Activated T-helper 1 cell treated with Interleukin-2 at 50 U/mL for 16 hours (primary cell): ENCODE measurements around the gene FRZB.
"Not testable (repeated sequence)": the region's sequence is repeated elsewhere in the genome, so short reads cannot be mapped to it uniquely, and the experiment has no call there.

Experiments
- DNase-seq: peaks from one replicate; pipeline ENCODE4 v3.0.0-alpha.2; 2020; ENCODE audit warnings: low read depth

The FRZB gene, protein sequence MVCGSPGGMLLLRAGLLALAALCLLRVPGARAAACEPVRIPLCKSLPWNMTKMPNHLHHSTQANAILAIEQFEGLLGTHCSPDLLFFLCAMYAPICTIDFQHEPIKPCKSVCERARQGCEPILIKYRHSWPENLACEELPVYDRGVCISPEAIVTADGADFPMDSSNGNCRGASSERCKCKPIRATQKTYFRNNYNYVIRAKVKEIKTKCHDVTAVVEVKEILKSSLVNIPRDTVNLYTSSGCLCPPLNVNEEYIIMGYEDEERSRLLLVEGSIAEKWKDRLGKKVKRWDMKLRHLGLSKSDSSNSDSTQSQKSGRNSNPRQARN

DNA sequence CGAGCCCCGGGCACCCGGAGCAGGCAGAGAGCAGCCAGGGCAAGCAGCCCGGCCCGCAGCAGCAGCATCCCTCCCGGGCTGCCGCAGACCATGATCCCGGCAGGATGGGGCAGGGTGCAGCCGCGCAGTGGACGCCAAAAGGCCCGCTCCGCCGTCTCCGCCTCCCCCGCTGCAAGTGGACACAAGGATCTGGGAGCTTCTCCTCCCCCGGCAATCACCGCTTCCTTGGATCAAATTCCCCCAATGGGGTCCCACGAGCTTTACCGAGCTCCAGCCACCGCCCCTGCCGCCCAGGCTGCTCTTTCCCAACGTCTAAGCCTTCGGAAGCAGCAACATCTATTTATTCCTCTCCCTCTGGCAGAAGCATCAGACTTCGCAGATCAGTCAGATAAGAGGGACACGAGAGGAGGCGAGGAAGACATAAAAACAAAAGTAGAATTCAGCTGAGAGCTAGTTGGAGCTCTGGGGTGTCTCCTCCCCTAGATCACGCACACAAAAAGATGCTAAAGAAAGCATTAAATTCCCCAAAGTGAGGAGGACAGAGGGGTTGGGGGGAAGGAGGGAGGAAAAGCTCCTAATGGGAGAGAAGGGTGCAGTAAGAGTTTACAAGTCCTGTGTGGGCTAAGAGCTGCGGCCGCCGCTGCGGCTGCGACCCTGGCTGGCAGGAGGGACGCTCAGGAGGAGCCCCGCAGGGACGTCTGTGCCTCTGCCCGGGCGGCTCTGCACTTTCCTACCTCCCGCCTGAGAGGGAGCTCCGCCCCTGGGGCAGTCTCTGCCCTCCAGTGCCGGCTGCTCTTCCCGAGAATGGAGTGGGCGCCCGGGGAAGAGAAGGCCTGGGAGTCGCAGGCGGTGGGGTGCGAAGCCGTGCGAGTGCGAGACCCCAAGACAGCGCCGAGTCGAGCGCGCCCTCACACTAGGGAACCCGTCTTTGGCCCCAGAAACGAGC is at the start of gene FRZB:
FRZB (minus strand) TSS at position 177 of the 946 bp plus-strand sequence; CDS start at position 92, 85 bp downstream.
- DNase-seq = no peak

DNA sequence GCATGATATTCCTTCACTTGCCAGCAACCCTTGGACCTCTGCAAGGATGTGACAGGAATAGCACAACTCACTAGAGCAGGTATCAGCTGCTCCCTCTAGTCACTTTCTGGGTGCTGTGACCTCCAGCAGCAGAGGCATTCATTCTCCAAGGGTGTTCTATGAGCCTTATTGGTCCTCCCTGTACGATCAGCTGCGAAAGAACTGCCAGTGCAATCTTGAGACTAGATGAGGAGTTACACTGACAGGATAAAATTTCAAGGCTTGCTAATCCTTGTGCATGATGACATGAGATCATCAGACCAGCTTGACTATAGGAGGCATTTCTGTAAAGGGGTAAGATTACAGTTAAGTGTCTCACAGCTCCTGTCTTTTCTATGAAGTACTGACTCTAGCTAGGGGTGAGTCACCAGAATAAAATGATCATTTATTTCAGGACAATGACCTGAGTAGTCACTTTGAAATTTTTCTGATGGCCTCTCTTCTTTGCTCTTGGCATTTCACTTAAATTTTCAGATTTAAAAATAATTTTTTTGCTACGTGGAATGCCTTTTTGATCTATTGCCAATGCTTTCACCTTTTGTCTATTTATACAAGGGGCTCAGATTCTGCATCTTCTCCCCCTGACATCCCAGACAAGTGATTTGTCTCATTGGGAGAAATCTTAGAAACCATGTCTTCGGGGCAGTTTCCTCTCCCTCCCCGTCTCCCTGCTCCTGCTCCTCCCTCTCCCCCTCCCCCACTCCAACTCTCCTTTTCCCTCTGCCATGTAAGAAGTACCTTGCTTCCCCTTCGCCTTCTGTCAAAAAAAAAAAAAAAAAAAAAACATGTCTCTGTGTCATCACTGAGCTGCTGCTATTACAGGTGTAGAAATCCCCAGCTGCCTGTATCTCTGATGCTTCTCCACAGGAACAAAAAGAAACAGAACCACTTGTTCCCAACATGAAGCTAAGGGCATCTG is 49.2 kb upstream of the FRZB start:
- DNase-seq = no peak

DNA sequence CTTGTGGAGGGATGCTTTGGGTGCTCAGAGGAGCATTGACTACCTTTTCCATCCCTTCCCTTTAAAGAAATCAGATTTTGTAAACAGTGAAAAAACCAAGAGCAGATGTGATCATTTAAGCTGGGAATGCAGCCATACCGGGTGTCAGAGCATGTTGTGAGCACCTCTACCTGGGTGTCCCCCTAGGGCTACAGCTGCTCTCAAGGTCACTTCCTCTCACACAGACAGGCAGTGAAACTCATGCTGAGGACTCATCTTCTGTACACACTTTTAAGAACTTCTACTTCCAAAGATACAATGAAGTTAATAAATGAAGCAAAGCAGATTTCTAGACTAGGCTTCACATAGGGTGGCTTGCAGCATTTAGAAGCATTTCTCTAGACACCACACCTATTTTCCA is 48.4 kb upstream of the FRZB start:
- no peak for DNase-seq

DNA sequence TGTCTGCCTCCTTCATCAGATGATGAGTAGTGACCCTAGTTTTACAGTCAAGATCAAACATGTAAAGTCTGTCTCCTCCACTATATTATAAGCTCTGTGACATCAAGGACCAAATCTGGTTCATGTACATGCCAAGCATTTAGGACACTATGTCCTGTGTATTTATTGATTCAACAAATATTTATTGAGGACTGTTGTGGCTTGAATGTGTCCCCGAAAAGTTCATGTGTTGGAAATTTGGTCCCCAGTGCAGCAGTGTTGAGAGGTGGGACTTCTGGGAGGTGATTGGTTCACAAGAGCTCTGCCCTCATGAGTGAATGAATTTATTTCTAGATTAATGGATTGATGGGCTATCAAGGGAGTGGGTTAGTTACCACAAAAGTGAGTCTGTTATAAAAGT is 46.6 kb upstream of the FRZB start:
- DNase-seq = no peak

DNA sequence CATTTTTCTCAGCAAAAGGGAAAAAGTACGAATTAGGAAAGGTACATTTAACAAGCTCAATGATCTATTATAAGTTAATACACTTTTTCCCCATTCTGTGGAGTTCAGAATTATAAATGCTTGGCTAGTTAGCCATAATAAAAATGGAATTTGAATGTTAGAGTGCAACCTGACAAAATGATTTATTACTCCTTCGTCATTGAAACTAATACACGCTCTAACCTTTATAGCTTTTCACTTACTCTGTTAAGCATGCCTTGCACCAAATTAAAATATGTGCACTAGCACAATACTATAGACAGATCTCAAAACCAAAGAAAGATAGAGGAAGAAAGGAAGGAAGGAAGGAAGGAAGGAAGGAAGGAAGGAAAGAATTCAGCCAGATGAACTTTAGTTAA is 46.1 kb upstream of the FRZB start:
- DNase-seq = no peak

DNA sequence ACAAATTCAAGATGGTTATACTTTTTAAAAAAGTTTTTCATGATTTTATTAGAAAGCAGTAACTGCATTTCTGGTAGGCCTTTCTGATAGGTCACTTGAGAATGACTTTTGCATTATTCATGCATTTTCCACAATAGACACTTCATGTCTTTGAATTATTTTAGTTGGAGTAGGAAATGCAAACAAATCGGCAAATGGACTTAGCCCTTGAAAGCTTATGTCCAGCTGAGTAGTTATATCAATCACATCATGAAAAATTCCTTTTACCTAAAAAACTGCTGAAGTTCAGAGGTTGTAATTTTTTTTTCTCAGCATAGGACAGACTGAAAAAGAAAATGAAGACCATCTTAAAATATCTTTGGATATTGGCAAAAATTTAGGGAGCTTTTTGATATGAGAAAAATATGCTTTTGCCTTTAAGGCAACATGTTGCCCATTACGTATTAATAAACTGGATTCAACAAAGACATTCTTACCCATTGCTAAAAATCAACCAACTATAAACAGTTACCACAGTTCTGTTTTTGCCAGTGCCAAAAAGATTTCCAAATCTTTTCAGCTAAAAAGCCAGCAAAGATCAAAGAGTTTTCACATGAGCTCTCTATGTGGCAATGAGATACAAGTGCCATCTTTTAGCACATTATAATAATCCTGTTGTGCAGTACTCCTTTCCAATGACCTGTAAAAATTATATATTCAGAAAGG is 45.5 kb upstream of the FRZB start:
- no peak for DNase-seq

DNA sequence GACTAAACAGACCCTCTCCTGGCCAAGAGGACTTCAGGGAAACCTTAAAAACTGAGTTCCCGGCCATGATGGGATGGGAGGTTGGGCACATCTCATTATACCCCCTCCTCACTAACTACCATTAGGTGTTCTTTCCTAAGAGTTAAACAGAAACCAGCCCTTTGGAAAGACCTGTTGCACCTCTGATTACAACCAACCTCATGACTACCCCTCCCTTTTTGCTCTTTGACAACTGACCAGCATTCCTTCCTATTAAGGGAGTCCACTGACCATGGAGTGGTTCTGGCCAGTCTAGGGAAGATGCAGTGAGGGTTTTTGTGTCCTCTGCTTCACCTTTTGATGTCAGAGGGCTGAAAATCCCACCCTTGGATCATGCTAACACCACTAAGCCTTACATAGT is 44.5 kb upstream of the FRZB start:
- no peak for DNase-seq

DNA sequence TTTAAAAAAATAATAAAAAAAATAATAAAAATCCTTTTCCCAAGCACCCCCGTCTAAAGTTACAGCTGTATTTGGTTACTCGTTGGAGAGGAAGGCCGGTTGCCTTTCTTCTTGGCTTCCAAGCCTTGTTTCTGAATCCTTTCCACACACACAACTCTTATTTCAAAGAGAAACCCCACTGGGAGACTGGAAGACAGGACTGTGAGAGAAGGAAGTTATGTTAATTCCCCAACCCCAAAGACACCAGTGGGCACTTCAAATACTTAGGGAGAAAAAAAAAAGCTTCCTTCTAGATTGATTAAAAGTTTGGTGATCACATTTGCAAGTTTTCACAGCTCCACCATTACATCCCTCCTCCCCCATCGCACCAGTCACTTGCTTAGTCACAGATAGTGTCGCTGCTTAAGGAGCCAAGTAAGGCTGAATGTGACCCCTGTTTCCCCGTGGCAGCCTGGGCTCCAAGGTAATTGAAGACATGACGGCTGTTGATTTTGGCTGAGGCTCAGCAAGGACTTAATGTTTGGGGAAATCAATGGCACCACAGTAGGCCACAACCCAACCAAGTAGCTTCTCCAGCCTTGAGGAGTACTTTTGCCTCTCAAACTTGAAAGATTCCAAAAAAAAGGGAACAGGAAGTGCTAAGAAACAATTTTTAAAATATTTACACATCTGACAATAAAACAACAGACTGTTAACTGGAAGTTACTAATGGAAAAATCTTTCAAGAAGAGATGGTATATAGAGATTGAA is 40.8 kb upstream of the FRZB start:
- no peak for DNase-seq

DNA sequence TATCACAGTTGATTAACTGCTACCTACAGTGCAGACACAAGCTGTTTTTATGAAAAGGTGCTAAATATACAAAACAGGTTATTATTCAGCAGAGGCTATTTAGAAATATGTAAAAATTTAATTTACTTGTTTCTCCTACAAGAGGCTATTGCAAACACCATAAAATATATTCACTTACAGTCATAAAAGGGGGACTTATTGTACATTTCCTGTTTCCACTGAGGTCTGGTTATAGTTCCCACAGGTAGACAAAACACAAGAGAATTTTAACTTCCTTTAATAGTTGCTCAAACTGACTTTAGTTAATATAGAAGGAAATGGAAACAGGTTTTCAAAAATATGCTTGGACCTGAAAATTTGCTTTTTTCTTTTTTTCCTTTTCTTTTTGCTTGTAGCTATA is 40.0 kb upstream of the FRZB start:
- no peak for DNase-seq

DNA sequence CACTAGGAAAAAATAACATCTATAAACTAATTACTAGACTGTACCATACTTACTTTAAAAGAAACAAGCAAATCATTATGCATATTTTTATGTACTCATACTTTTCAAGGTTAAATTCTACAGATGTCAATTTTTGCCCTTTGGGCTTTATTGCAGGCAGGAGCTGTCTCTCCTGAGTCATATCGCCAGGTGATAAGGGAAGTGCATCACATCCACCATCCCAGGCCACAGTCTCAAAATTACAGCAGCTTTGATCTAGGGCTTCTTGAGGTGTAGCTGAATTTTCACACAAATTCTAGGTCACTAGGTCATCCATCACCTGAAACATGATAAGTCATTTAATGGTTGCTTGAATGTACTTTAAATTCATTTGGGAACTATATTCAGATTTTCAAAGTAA is 38.4 kb upstream of the FRZB start:
- no peak for DNase-seq

DNA sequence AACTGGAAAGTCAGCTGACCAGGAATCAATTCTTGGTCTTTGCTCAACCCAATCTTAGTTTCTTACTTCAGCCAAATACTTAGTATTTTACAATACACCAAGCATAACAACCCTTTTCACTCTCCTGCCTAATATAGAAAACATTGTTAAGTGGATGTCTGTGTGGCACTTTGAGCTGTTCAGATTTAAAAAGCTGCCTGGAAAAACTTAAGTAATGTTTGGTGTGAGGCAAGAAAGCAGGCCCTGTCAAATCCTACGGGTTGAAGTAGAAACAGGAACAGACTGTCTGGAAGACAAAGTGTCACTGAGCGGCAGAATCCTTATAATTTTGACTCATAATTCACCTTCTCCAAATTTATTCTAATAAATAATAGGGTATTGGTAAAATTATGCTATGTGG is 37.1 kb upstream of the FRZB start:
- no peak for DNase-seq

DNA sequence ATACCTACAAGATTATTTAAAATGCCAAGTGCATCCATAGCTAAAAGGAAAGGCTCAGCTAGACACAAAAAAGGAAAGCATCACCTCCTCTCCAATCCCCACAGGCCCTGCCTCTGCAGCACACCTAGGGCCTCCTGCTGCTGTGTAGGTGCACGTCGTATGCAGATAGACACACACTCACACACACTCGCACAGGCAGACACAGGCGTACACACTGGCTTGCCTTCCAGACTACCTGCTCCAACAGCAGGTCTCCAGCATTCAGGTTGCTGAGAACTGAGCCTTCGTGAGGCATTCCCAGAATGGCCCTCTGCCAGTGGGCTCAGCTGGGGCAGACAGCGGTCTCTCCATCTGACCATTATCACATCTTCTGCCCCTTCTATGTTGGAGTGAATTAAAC is 35.3 kb upstream of the FRZB start:
- DNase-seq = no peak

DNA sequence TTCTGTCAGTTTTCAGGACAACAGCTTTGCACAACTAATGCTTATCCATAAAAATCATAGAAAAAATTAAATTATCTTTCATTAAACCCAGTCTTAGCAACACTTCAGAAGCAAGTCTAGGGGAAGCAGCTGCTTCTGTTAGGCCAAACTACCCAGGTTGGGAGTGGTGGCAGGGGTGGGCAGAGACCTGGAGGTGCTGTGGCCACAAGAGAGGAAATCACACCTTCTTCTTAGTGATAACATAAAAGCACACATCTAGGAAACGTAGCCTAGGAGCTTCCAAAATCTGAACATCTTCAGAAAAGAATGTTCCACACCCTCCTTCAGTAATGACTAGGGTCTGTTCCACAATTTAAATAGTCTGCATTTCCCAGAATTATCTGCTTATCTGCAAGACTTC is 32.3 kb upstream of the FRZB start:
- DNase-seq = no peak

DNA sequence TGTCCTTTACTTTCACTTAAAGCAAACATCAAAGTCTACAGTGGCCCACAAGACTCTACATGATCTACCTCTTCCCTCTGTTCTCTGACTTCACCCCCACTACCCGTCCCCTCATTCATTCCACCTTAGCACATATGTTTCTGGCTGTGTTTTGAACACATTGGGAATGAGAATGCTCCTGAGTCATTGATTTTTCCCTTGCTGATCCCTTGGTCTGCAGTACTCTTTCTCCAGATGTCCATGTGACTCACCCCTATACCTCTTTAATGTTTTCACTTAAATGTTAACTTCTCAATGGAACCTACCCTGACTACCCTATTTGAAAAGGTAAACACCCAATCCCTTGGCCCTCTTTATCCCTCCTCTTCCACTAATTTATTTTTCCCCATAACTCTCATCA is 30.7 kb upstream of the FRZB start:
- DNase-seq = no peak

DNA sequence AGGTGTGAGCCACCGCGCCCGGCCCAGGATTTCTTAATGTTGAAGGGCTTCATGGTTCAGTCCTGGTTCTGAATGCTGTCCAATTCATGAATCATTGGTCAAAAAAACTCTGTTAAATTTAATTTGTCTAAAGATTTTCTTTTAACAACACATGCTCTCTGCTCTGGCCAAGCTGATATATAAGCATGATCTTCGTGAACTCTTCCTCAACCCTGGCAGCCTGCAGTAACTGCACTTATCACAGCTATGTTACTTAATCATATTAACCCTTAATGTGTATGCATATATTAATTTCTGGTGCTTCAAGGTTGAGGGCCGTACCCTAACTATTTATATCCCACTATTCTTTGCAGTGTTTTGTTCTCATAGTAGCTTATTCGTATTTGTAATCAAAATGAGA is 29.4 kb upstream of the FRZB start:
- no peak for DNase-seq

DNA sequence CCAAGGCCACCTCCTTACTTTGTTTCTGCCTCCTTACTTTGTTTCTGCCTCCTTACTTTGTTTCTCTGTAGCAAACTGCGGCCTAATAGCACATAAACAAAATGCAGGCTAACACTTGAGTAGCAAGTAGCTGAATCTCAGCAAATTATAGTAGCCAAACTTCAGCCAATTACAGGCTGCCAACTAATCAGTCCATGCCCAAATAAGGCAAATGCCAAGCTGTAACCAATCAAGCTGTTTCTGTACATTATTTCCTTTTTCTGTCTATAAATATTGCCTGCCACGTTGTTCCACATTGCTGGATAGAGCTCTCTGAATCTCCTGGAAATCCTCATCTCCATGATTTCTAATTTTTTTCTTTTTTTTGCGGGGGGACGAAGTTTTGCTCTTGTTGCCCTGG is 28.7 kb upstream of the FRZB start:
- no peak for DNase-seq

DNA sequence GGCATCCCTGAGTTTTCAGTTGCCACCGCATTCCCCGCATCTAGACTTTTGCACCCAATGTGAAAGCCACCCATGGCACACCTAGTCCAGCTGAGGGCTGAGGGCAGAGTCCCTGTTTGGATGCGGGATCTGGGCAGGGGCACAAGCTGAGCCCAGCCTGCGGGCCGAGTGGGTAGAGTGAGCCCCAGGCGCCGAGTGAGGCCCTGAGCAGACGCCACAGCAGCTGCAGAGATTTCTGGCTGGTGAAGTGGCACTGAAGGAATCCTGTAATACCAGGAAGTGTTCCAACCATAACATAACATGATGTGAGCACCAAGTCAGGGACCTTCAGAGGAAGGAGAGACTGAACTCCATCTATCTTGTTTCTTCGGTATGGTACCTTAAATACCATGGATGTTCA is 27.7 kb upstream of the FRZB start:
- DNase-seq = no peak

DNA sequence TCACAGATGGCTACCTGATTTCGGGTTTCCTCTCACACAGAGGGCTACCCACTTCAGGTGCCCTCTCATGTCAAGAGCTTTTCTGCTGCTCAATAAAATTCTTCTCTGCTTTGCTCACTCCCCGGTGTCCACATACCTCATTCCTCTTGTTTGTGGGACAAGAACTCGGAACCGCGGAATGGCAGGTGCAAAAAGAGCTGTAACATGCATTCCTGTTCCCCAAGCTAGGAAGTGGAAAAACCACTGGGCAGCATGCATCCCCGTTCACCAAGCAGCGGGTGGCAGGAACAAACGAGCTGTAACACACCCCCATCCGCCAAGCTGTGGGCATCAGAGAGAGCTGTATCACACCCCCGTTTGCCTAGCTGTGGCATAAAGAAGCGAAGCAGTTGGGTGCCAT is 27.2 kb upstream of the FRZB start:
- DNase-seq = no peak

DNA sequence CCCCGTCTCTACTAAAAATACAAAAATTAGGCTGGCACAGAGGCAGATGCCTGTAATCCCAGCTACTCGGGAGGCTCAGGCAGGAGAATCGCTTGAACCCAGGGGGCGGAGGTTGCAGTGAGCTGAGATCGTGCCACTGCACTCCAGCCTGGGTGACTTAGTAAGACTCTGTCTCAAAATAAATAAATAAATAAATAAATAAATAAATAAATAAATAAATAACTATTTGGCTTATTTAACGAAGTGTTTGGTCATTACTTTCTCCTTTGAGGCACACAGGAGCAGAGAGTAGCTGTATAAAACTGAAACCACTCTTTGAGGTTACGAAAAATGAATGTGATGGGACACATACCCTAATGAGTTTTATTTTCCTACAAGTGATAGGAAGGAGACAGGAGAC is 26.6 kb upstream of the FRZB start:
- not testable (repeated sequence) for DNase-seq

DNA sequence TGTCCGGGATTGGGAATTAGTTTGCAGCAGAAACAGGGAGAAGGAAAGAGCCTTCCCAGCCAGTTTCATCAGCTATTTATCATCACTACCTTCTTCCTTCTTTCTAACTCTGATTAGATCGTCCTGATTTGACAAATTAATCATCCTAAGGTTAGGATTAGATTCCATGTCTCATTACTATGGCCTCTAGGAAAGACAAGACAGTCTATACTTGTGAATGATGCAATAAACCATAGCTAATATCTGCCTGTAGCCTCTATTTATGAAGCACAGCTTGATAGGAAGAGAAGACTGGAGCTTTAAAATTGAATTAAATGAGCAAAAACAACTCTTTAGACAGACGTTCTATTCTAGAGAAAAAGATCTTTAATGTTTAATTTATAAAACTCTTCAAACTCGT is 25.2 kb upstream of the FRZB start:
- DNase-seq = no peak
